Central memory CD8-positive, alpha-beta T cell (primary cell): Measurements from ENCODE around the gene ZDHHC11.
A peak's percentile ranks its signal among the peaks of the same experiment; 100 is the strongest.

Source experiments
- ATAC-seq: fragments of 150-1000 bp; cut with Tn5 transposase; replicated peaks from 2 replicates; pipeline ENCODE4 v1.10.0; 2022; ENCODE audit warnings: mild to moderate bottlenecking, moderate FRiP score, moderate number of reproducible peaks; ENCODE audit not compliant: poor library complexity, severe bottlenecking; ENCODE audit errors: extremely low read depth
- DNase-seq, 2 donors: peaks; one replicate each; pipeline ENCODE4 v3.0.0; 2021; ENCODE audit warnings: low spot score in 2 of 2
- H3K27ac Mint-ChIP-seq: one replicate; pipeline ENCODE4 v1.8.0; 2022; ENCODE audit warnings: low read depth, mild to moderate bottlenecking, moderate library complexity, mixed read lengths
- H3K27me3 Mint-ChIP-seq: one replicate; pipeline ENCODE4 v1.8.0; 2022; ENCODE audit warnings: mixed read lengths
- H3K36me3 Mint-ChIP-seq: one replicate; pipeline ENCODE4 v1.8.0; 2022; ENCODE audit warnings: mild to moderate bottlenecking, moderate library complexity, mixed read lengths; ENCODE audit not compliant: insufficient read depth
- H3K4me1 Mint-ChIP-seq: one replicate; pipeline ENCODE4 v1.8.0; 2022; ENCODE audit warnings: mixed read lengths
- H3K4me3 Mint-ChIP-seq: one replicate; pipeline ENCODE4 v1.8.0; 2022; ENCODE audit warnings: mild to moderate bottlenecking, moderate library complexity, mixed read lengths
- H3K9me3 Mint-ChIP-seq: one replicate; pipeline ENCODE4 v1.8.0; 2022; ENCODE audit warnings: mixed read lengths

The ZDHHC11 gene

GRCh38 chr5:873328-873727 is 22.5 kb upstream of the ZDHHC11 start:
- Mint-ChIP-seq H3K27ac (peak overlapping the region; percentile 35), H3K36me3 (peaks cover 63% of the 10 kb centered on the region), H3K9me3 (no peaks in the 10 kb centered on the region), H3K4me3 (no peak overlapping the region), H3K27me3 (no peaks in the 10 kb centered on the region), H3K4me1 (peaks cover 8% of the 10 kb centered on the region)
- no peak for DNase-seq
- ATAC-seq = no peak

- Mint-ChIP-seq H3K36me3 (peaks cover 63% of the 10 kb centered on the region), H3K4me3 (no peak overlapping the region), H3K9me3 (no peaks in the 10 kb centered on the region), H3K27me3 (no peaks in the 10 kb centered on the region), H3K4me1 (peaks cover 8% of the 10 kb centered on the region), H3K27ac (no peak overlapping the region)
- ATAC-seq (no peak), DNase-seq (no peak)
Observed at GRCh38 chr5:872301-872700, 21.5 kb upstream of the ZDHHC11 start.

- no peak overlapping the region for H3K27ac Mint-ChIP-seq
- DNase-seq (no peak), ATAC-seq (no peak)
- H3K9me3 Mint-ChIP-seq = no peaks in the 10 kb centered on the region
- no peak overlapping the region for H3K4me3 Mint-ChIP-seq
- H3K36me3 Mint-ChIP-seq = peaks cover 60% of the 10 kb centered on the region
- peaks cover 8% of the 10 kb centered on the region for H3K4me1 Mint-ChIP-seq
- H3K27me3 Mint-ChIP-seq = no peaks in the 10 kb centered on the region
Observed at GRCh38 chr5:871596-872298, 21.0 kb upstream of the ZDHHC11 start.

GRCh38 chr5:870956-871355 is 20.2 kb upstream of the ZDHHC11 start:
- Mint-ChIP-seq H3K36me3 (peaks cover 61% of the 10 kb centered on the region), H3K4me3 (no peak overlapping the region)

DNA sequence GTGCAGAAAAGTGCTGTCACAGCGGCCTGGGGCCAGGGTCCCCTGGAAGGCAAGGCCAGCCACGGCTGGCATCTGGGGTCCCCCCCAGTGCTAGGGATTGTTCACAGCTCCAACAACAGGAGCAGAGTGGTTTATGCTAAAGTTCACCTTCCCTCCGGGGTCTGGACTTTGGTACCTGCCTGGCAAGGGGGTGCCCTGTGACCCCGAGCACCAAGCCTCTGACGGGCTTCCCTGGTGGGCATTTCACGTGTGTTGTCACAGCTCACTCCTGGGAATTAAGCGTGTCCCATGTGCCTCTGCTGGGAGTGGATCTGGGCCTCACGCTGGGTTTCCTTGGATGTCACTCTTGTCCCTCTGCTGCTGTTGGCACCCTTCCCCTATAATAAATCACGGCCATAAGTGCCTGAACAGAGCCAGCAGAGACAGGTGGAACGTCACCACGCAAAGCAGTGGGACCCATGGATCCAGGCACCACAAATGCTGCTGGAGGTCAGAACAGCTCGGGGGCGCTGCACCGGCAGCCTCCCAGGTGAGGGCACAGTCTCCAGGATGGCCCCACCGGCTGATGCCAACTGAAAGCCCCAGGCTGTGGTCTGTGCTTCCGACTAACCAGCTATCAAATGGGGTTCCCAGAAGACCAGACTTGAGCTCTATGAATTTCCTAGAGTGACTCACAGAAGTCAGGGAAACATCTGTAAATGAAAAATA is 17.8 kb upstream of the ZDHHC11 start:
- Mint-ChIP-seq H3K4me3 (no peak overlapping the region), H3K27ac (no peak overlapping the region), H3K9me3 (no peaks in the 10 kb centered on the region), H3K27me3 (no peaks in the 10 kb centered on the region), H3K36me3 (peaks cover 50% of the 10 kb centered on the region), H3K4me1 (peaks cover 13% of the 10 kb centered on the region)
- no peak for ATAC-seq
- no peak for DNase-seq

More at GRCh38 chr5:870956-871355, 20.2 kb upstream of the ZDHHC11 start:
- Mint-ChIP-seq H3K4me1 (peaks cover 13% of the 10 kb centered on the region), H3K27ac (no peak overlapping the region), H3K27me3 (no peaks in the 10 kb centered on the region), H3K9me3 (no peaks in the 10 kb centered on the region)
- ATAC-seq (no peak), DNase-seq (no peak)

- H3K27me3 Mint-ChIP-seq = no peaks in the 10 kb centered on the region
- H3K4me1 Mint-ChIP-seq = peaks cover 10% of the 10 kb centered on the region
- ATAC-seq (no peak), DNase-seq (no peak)
- H3K36me3 Mint-ChIP-seq = peaks cover 44% of the 10 kb centered on the region
- H3K27ac Mint-ChIP-seq = no peak overlapping the region
- no peaks in the 10 kb centered on the region for H3K9me3 Mint-ChIP-seq
- H3K4me3 Mint-ChIP-seq = no peak overlapping the region
Observed at GRCh38 chr5:867300-867870, 16.6 kb upstream of the ZDHHC11 start.

DNA sequence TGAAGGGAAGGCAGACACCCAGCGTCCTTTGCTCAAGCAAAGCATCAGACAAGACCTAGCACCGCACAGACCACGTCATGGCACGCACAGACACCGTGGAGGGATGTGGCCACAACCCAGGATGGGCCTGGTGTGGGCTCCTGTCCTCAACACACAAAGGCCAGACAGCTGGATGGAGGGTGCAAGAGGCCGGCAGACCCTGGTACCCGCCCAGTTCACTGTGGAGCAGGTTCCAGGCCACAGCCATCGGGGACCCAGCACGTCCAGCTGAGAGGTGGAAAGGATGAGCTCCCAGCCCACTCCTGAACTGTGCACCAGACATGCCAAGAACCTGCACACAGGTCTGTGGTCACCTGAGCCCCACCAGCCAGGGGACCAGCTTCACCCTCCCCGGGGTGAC is 15.0 kb upstream of the ZDHHC11 start:
- no peak for DNase-seq
- H3K27me3 Mint-ChIP-seq = no peaks in the 10 kb centered on the region
- no peak for ATAC-seq
- H3K9me3 Mint-ChIP-seq = no peaks in the 10 kb centered on the region
- H3K4me1 Mint-ChIP-seq = peaks cover 10% of the 10 kb centered on the region
- H3K4me3 Mint-ChIP-seq = no peak overlapping the region
- no peak overlapping the region for H3K27ac Mint-ChIP-seq
- peaks cover 34% of the 10 kb centered on the region for H3K36me3 Mint-ChIP-seq

DNA sequence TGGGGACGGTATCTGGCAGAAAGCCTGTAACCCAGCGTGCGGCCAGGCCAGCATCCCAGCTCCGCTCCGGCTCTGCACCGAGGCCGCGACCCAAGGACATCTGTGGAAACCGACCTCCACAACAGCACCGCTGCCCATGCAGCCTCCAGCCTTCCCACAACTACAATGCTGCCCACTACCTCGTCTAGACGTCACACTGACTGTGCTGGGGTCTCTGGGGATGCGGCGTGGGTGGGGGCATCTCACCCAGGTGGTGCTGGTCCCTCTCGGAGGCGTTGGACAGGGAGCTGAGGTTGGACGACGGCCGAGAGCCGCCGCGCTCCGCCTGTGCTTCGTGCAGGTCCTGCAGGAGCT is 14.4 kb upstream of the ZDHHC11 start:
- Mint-ChIP-seq H3K36me3 (peaks cover 31% of the 10 kb centered on the region), H3K4me1 (peaks cover 10% of the 10 kb centered on the region), H3K27me3 (no peaks in the 10 kb centered on the region), H3K27ac (no peak overlapping the region), H3K4me3 (no peak overlapping the region), H3K9me3 (no peaks in the 10 kb centered on the region)
- no peak for ATAC-seq
- no peak for DNase-seq

DNA sequence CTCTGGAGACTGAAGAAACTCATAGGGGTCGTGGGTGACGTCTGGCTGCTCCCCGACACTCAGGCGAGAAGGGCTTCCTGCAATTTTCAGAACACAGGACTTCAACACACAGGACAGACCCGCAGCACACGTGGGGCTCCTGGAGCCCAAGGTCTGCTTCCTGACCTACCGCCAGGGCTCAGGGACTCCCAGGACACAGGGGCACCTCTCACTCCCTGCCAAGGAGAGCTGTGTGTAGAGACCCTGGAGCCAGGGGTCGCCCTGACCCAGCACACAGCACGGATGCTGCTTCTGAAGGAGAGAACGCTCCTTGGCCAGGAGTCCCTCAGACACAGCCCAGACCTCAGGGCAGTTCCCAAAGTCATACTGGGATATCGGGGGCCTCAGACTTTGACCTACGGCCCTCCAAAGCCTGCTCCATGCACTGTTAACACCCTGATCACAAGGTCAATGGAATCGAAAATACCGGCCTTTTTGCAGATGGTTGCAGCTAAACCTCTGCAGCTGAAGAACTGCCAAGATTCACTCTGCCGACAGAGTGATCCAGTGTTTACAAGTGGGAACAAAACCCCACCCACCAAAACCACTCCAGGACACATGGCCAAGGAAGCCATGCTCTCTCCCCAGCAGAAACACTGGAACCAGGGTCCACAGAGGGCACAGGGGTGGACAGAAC is 13.8 kb upstream of the ZDHHC11 start:
- H3K27ac Mint-ChIP-seq = peak overlapping the region; percentile 22
- H3K4me3 Mint-ChIP-seq = no peak overlapping the region
- ATAC-seq (no peak), DNase-seq (no peak)
- H3K36me3 Mint-ChIP-seq = peaks cover 26% of the 10 kb centered on the region
- H3K27me3 Mint-ChIP-seq = no peaks in the 10 kb centered on the region
- H3K4me1 Mint-ChIP-seq = peaks cover 10% of the 10 kb centered on the region
- H3K9me3 Mint-ChIP-seq = no peaks in the 10 kb centered on the region

- H3K36me3 Mint-ChIP-seq = peaks cover 19% of the 10 kb centered on the region
- H3K4me1 Mint-ChIP-seq = peaks cover 10% of the 10 kb centered on the region
- H3K27me3 Mint-ChIP-seq = no peaks in the 10 kb centered on the region
- no peaks in the 10 kb centered on the region for H3K9me3 Mint-ChIP-seq
- no peak overlapping the region for H3K27ac Mint-ChIP-seq
- DNase-seq (no peak), ATAC-seq (no peak)
- no peak overlapping the region for H3K4me3 Mint-ChIP-seq
Observed at GRCh38 chr5:863244-863805, 12.5 kb upstream of the ZDHHC11 start.

DNA sequence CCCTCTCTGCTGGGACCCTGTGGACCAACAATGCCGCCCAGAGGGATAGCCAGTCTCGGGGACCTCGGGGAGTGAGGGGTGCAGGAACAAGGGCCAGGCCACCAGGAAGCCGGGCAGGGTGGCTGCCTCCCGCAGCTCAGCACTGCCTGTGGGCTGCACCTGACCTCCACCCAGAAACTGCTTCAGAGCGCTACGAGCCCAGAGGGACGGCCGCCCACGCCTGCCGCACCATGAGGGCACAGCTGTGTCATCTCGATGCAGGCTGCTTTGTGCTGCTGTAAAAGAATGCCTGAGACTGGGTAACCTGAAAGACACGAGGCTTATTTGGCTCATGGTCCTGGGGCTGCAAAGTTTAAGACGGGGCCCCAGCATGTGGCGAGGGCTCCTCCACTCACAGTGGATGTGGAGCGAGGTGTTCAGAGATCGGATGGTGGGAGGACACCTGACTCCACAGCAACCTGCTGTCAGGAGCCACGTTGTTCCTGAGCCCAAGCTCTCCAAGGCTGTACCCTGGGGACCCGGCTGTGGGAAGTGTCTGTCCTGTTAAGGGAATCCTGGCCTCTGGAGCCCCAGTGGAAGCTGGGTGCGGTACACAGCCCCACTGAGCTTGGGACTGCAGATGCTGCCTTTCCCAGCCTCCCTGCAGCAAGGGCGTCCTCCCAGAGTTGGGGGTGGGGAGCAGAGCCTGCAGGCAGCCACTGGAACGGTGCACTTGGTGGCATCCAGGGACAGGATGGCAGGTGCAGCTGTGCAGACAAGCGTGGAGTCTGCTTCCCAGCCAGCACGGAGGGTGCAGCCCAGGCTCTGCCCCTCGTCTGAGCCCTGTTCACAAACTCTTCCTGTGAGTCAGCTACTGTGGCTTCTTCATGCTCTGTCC is 11.8 kb upstream of the ZDHHC11 start:
- H3K4me3 Mint-ChIP-seq = no peak overlapping the region
- H3K27me3 Mint-ChIP-seq = no peaks in the 10 kb centered on the region
- DNase-seq (no peak), ATAC-seq (no peak)
- peaks cover 10% of the 10 kb centered on the region for H3K4me1 Mint-ChIP-seq
- H3K36me3 Mint-ChIP-seq = peaks cover 13% of the 10 kb centered on the region
- H3K9me3 Mint-ChIP-seq = no peaks in the 10 kb centered on the region
- no peak overlapping the region for H3K27ac Mint-ChIP-seq
